ENCODE data around the gene GRIK3. TPM values are rescaled to one million over a fixed set of nuclear protein-coding genes. Genes with fewer than 3 reads are reported as not detected.

Gene GRIK3
- total RNA-seq, 1 experiment from 2014 or later: not detected

GRCh38 chr1:36773827-36774541, 260.3 kb downstream of the GRIK3 start:
- no peak overlapping the region for H2AFZ ChIP-seq (ENCODE audit: low read length)
- TF ChIP-seq EZH2 (IDR thresholded peaks at IDR 0.05; ENCODE audit: low read length, unreplicated experiment): no peak
- TF ChIP-seq CTCF (conservative IDR thresholded peaks at IDR 0.05; ENCODE audit: low read depth, low read length): no peak
- no peak for TF ChIP-seq EZH2phosphoT487 (IDR thresholded peaks at IDR 0.05; ENCODE audit: borderline replicate concordance, low read length)
- H3K4me3 ChIP-seq (ENCODE audit: low read length): no peak overlapping the region
- no peaks in the 10 kb centered on the region for H3K9me2 ChIP-seq (replicated peaks; ENCODE audit: low read length)
- no peak for ATAC-seq
- DNase-seq: no peak
- H3K4me1 ChIP-seq (ENCODE audit: insufficient read depth, low read length): no peaks in the 10 kb centered on the region
- no peak overlapping the region for H3K27ac ChIP-seq (ENCODE audit: low read length)
- no peaks in the 10 kb centered on the region for H3K9me3 ChIP-seq (ENCODE audit: low read length)
- H3K9ac ChIP-seq (ENCODE audit: low read length): no peak overlapping the region
- H4K20me1 ChIP-seq (ENCODE audit: low read length): no peaks in the 10 kb centered on the region
- H3K36me3 ChIP-seq (ENCODE audit: low read depth, low read length): no peaks in the 10 kb centered on the region
- H3F3A ChIP-seq (ENCODE audit: low read length, unreplicated experiment): no peaks in the 10 kb centered on the region
- H3K27me3 ChIP-seq (ENCODE audit: low read length): peaks cover 93% of the 10 kb centered on the region
- no TSS peak for BruUV-seq (replicated peaks)
- intact Hi-C loops (cut with micrococcal nuclease): no loop called here
- ChIA-PET CTCF (no interaction called here), POLR2A (ENCODE audit: unreplicated experiment) (no interaction called here)
- H3K4me2 ChIP-seq (ENCODE audit: low read length): no peak overlapping the region
- H3K79me2 ChIP-seq (ENCODE audit: low read length): no peaks in the 10 kb centered on the region

GRCh38 chr1:36772647-36773495, 261.4 kb downstream of the GRIK3 start:
- Histone ChIP-seq H3K9me2 (replicated peaks; ENCODE audit: low read length) (no peaks in the 10 kb centered on the region), H3K27me3 (ENCODE audit: low read length) (peaks cover 99% of the 10 kb centered on the region), H2AFZ (ENCODE audit: low read length) (no peak overlapping the region), H3K27ac (ENCODE audit: low read length) (no peak overlapping the region), H3K4me2 (ENCODE audit: low read length) (no peak overlapping the region), H3F3A (ENCODE audit: low read length, unreplicated experiment) (no peaks in the 10 kb centered on the region), H4K20me1 (ENCODE audit: low read length) (no peaks in the 10 kb centered on the region), H3K79me2 (ENCODE audit: low read length) (no peaks in the 10 kb centered on the region), H3K9me3 (ENCODE audit: low read length) (no peaks in the 10 kb centered on the region), H3K36me3 (ENCODE audit: low read depth, low read length) (no peaks in the 10 kb centered on the region), H3K4me3 (ENCODE audit: low read length) (no peak overlapping the region), H3K9ac (ENCODE audit: low read length) (no peak overlapping the region), H3K4me1 (ENCODE audit: insufficient read depth, low read length) (no peaks in the 10 kb centered on the region)
- TF ChIP-seq CTCF (conservative IDR thresholded peaks at IDR 0.05; ENCODE audit: low read depth, low read length): no peak
- TF ChIP-seq EZH2 (IDR thresholded peaks at IDR 0.05; ENCODE audit: low read length, unreplicated experiment): no peak
- TF ChIP-seq EZH2phosphoT487 (IDR thresholded peaks at IDR 0.05; ENCODE audit: borderline replicate concordance, low read length): no peak
- no TSS peak for BruUV-seq (replicated peaks)
- CTCF ChIA-PET: no interaction called here
- POLR2A ChIA-PET (ENCODE audit: unreplicated experiment): no interaction called here
- intact Hi-C loops (cut with micrococcal nuclease): no loop called here
- ATAC-seq (no peak), DNase-seq (no peak)
